GM19463 (cell line): Measurements from ENCODE around the gene ANKRD35.
A peak's percentile ranks its signal among the peaks of the same experiment; 100 is the strongest.
"Not testable (repeated sequence)": the region's sequence is repeated elsewhere in the genome, so short reads cannot be mapped to it uniquely, and the experiment has no call there.

Experiments
- ATAC-seq: cut with Tn5 transposase; IDR thresholded peaks from one replicate; pipeline ENCODE4 v1.9.1; 2021; ENCODE audit warnings: mild to moderate bottlenecking, moderate library complexity; ENCODE audit not compliant: unreplicated experiment

Gene ANKRD35

GRCh38 chr1:145885738-145886287 lies at the start of gene ANKRD35:
ANKRD35 (minus strand) TSS chr1:145885866; CDS start chr1:145885758, 108 bp downstream.
- ATAC-seq, result peak; percentile 100

GRCh38 chr1:145932522-145933009 lies 46.9 kb upstream of the ANKRD35 start:
- ATAC-seq, result not testable (repeated sequence)

- no peak for ATAC-seq
These were observed 42.4 kb upstream of the ANKRD35 start for GRCh38 chr1:145927916-145928643.

GRCh38 chr1:145927063-145927886 lies 41.6 kb upstream of the ANKRD35 start, which contains the start of gene RBM8A:
RBM8A (minus strand) TSS chr1:145927484; CDS start chr1:145927426, 58 bp downstream.
- peak; percentile 96 for ATAC-seq

GRCh38 chr1:145926686-145927062 lies 41.0 kb upstream of the ANKRD35 start:
- no peak for ATAC-seq

- ATAC-seq, result no peak
These were observed 36.6 kb upstream of the ANKRD35 start for GRCh38 chr1:145922266-145922665.

GRCh38 chr1:145920297-145920696 lies 34.6 kb upstream of the ANKRD35 start:
- not testable (repeated sequence) for ATAC-seq

GRCh38 chr1:145918992-145919939 lies 33.6 kb upstream of the ANKRD35 start:
- no peak for ATAC-seq

GRCh38 chr1:145918144-145918991 lies 32.7 kb upstream of the ANKRD35 start, which contains the start of gene PEX11B:
PEX11B (minus strand) TSS chr1:145918717; CDS start chr1:145918688, 29 bp downstream.
- peak; percentile 87 for ATAC-seq

GRCh38 chr1:145917595-145917994 lies 31.9 kb upstream of the ANKRD35 start:
- no peak for ATAC-seq

GRCh38 chr1:145916745-145917144 lies 31.1 kb upstream of the ANKRD35 start:
- ATAC-seq, result no peak

GRCh38 chr1:145912128-145912641 lies 26.5 kb upstream of the ANKRD35 start:
- no peak for ATAC-seq

GRCh38 chr1:145908653-145909052 lies 23.0 kb upstream of the ANKRD35 start:
- no peak for ATAC-seq

GRCh38 chr1:145906954-145907753 lies 21.5 kb upstream of the ANKRD35 start:
- no peak for ATAC-seq

- no peak for ATAC-seq
These were observed 15.8 kb upstream of the ANKRD35 start for GRCh38 chr1:145901312-145902021.

GRCh38 chr1:145898756-145899155 lies 13.1 kb upstream of the ANKRD35 start:
- no peak for ATAC-seq

- ATAC-seq, result no peak
These were observed 12.3 kb upstream of the ANKRD35 start for GRCh38 chr1:145897969-145898368.

GRCh38 chr1:145895471-145895870 lies 9.8 kb upstream of the ANKRD35 start:
- ATAC-seq, result no peak
